Measurements from ENCODE around the gene NELFE. TPM values are rescaled to one million over a fixed set of nuclear protein-coding genes. Genes with fewer than 3 reads are reported as not detected.
"Not testable (repeated sequence)": the region's sequence is repeated elsewhere in the genome, so short reads cannot be mapped to it uniquely, and the experiment has no call there.

The NELFE gene
- total RNA-seq, 4 donors from 2014 or later = 74.1 to 101 (median 88.6) TPM

DNA sequence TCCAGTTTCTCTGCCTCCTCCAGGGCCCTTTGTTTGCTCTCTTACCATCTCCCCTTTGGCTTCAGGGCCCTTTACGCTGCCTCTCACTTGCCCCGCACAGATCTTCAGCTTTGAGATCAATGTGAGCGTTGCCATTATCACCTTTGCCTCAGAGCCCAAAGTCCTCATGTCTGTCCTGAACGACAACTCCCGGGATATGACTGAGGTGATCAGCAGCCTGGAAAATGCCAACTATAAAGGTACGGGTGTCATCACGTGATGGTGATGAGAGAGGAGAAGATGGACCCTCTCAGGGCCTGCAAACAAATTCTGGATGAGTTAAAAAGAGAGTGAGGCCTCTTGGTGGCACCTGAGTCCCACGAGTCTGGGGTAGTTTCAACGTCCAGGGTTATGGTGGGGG lies 22.9 kb downstream of the NELFE start:
- no peaks in the 10 kb centered on the region for H3K4me1 ChIP-seq
- H3K4me3 ChIP-seq = no peak overlapping the region
- H3K27ac ChIP-seq = no peak overlapping the region
- no peaks in the 10 kb centered on the region for H3K9me3 ChIP-seq
- H3K27me3 ChIP-seq = no peaks in the 10 kb centered on the region
- TF ChIP-seq, protein P1, sequence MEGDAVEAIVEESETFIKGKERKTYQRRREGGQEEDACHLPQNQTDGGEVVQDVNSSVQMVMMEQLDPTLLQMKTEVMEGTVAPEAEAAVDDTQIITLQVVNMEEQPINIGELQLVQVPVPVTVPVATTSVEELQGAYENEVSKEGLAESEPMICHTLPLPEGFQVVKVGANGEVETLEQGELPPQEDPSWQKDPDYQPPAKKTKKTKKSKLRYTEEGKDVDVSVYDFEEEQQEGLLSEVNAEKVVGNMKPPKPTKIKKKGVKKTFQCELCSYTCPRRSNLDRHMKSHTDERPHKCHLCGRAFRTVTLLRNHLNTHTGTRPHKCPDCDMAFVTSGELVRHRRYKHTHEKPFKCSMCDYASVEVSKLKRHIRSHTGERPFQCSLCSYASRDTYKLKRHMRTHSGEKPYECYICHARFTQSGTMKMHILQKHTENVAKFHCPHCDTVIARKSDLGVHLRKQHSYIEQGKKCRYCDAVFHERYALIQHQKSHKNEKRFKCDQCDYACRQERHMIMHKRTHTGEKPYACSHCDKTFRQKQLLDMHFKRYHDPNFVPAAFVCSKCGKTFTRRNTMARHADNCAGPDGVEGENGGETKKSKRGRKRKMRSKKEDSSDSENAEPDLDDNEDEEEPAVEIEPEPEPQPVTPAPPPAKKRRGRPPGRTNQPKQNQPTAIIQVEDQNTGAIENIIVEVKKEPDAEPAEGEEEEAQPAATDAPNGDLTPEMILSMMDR (IDR thresholded peaks at IDR 0.05) = no peak
- no peak for TF ChIP-seq EP300 (IDR thresholded peaks at IDR 0.05)
- TF ChIP-seq POLR2A (IDR thresholded peaks at IDR 0.05) = no peak
- 74 to 82% methylated on average over 9 of the region's 9 CpGs for whole genome bisulfite sequencing, 2 donors
- DNase-seq (ENCODE audit: low spot score in 2 of 2) = no peak
- no peaks in the 10 kb centered on the region for H3K36me3 ChIP-seq

DNA sequence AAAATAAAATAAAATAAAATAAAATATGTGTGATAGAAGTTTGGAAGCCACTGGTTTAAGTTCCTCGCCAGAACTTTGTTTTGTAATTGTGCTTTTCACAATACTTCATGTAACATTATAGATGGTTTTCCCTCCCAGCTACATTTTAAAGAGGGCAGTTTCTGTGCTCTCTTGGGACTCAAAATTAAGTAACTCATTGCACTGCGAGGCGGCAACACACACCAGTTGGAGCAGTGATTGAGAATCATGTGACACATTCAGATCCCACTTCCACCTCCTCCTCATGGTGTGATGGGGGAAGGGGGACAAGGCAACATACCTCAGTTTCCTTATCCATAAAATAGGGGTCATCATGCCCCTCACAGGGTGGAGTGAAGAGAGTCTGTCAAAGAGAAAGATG lies 23.8 kb downstream of the NELFE start:
- WGBS, 2 donors = 73 to 76% methylated on average over 3 of the region's 3 CpGs
- TF ChIP-seq POLR2A (IDR thresholded peaks at IDR 0.05) (no peak), EP300 (IDR thresholded peaks at IDR 0.05) (no peak)
- TF ChIP-seq, protein P1 (IDR thresholded peaks at IDR 0.05) = no peak

DNA sequence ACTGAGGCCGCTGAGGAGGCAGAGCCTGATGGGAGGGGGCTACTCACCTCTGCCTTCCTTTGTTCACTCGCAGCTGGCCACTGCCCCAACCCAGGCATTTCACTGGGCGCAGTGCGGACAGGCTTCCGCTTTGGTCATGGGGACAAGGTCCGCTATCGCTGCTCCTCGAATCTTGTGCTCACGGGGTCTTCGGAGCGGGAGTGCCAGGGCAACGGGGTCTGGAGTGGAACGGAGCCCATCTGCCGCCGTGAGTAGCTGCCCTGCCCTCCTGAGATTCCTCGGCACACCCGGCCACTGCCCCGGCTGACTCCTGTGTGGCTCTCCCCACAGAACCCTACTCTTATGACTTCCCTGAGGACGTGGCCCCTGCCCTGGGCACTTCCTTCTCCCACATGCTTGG lies 25.2 kb downstream of the NELFE start:
- H3K36me3 ChIP-seq = no peaks in the 10 kb centered on the region
- H3K4me1 ChIP-seq = no peaks in the 10 kb centered on the region
- DNase-seq (ENCODE audit: low spot score in 2 of 2) = no peak
- H3K27me3 ChIP-seq = no peaks in the 10 kb centered on the region
- WGBS, 2 donors = 78 to 81% methylated on average over 14 to 17 of the region's 19 CpGs
- H3K4me3 ChIP-seq = no peak overlapping the region
- no peaks in the 10 kb centered on the region for H3K9me3 ChIP-seq
- no peak overlapping the region for H3K27ac ChIP-seq
- TF ChIP-seq EP300 (IDR thresholded peaks at IDR 0.05) (no peak), POLR2A (IDR thresholded peaks at IDR 0.05) (no peak)
- TF ChIP-seq, protein P1 (IDR thresholded peaks at IDR 0.05) = no peak

More for the DNA sequence above, 23.8 kb downstream of the NELFE start:
- no peaks in the 10 kb centered on the region for H3K27me3 ChIP-seq
- H3K4me3 ChIP-seq = no peak overlapping the region
- no peak overlapping the region for H3K27ac ChIP-seq
- no peak for DNase-seq (ENCODE audit: low spot score in 2 of 2)
- H3K36me3 ChIP-seq = no peaks in the 10 kb centered on the region
- H3K4me1 ChIP-seq = no peaks in the 10 kb centered on the region
- H3K9me3 ChIP-seq = no peaks in the 10 kb centered on the region

DNA sequence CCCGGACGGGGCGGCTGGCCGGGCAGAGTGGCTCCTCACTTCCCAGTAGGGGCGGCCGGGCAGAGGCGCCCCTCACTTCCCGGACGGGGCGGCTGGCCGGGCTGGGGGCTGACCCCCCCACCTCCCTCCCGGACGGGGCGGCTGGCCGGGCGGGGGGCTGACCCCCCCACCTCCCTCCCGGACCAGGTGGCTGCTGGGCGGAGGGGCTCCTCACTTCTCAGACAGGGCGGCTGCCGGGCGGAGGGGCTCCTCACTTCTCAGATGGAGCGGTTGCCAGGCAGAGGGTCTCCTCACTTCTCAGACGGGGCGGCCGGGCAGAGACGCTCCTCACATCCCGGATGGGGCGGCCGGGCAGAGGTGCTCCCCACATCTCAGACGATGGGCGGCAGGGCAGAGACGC lies 26.6 kb downstream of the NELFE start:
- not testable (repeated sequence) for H3K27ac ChIP-seq; H3K36me3 ChIP-seq; H3K4me3 ChIP-seq; DNase-seq (ENCODE audit: low spot score in 2 of 2); H3K27me3 ChIP-seq; H3K4me1 ChIP-seq; H3K9me3 ChIP-seq
- WGBS, 2 donors = 94 to 100% methylated on average over 4 to 7 of the region's 32 CpGs

DNA sequence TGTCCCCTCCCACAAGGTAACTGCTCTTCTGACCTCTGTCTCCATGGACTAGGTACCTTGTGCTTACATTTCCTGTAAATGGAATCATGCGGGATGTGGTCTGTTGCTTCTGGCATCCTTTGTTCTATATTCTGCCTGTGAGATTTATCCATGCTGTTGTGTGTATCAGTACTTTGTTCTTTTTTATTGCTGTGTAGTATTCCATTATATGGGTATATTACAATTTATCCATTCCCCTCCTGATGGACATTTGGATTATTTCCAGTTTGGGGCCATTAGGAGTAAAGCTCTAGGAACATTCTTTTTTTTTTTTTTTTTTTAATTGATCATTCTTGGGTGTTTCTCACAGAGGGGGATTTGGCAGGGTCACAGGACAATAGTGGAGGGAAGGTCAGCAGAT lies 27.8 kb downstream of the NELFE start:
- H3K4me3 ChIP-seq = no peak overlapping the region
- no peak for DNase-seq (ENCODE audit: low spot score in 2 of 2)
- H3K27ac ChIP-seq = no peak overlapping the region
- no peaks in the 10 kb centered on the region for H3K4me1 ChIP-seq
- H3K9me3 ChIP-seq = no peaks in the 10 kb centered on the region
- TF ChIP-seq, protein P1 (IDR thresholded peaks at IDR 0.05) = no peak
- TF ChIP-seq EP300 (IDR thresholded peaks at IDR 0.05) (no peak), POLR2A (IDR thresholded peaks at IDR 0.05) (no peak)
- 91 to 94% methylated on average over 1 of the region's 1 CpG for WGBS, 2 donors
- no peaks in the 10 kb centered on the region for H3K27me3 ChIP-seq
- H3K36me3 ChIP-seq = no peaks in the 10 kb centered on the region

DNA sequence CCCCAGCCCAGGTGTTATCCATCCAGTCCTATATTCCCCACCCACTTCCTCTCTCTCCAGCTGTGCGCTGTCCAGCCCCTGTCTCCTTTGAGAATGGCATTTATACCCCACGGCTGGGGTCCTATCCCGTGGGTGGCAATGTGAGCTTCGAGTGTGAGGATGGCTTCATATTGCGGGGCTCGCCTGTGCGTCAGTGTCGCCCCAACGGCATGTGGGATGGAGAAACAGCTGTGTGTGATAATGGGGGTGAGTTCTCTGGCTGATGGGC lies 30.2 kb downstream of the NELFE start:
- Histone ChIP-seq H3K27me3 (no peaks in the 10 kb centered on the region), H3K4me1 (no peaks in the 10 kb centered on the region), H3K27ac (no peak overlapping the region), H3K9me3 (no peaks in the 10 kb centered on the region), H3K4me3 (no peak overlapping the region), H3K36me3 (no peaks in the 10 kb centered on the region)
- 73 to 74% methylated on average over 9 of the region's 9 CpGs for WGBS, 2 donors
- no peak for DNase-seq (ENCODE audit: low spot score in 2 of 2)
- TF ChIP-seq, protein P1 (IDR thresholded peaks at IDR 0.05) = no peak
- TF ChIP-seq POLR2A (IDR thresholded peaks at IDR 0.05) (no peak), EP300 (IDR thresholded peaks at IDR 0.05) (no peak)

Data from tibial nerve (tissue), 4 donors.